ENCODE results near the gene P4HA3.
"Not testable (repeated sequence)": the region's sequence is repeated elsewhere in the genome, so short reads cannot be mapped to it uniquely, and the experiment has no call there.

Gene P4HA3

DNA sequence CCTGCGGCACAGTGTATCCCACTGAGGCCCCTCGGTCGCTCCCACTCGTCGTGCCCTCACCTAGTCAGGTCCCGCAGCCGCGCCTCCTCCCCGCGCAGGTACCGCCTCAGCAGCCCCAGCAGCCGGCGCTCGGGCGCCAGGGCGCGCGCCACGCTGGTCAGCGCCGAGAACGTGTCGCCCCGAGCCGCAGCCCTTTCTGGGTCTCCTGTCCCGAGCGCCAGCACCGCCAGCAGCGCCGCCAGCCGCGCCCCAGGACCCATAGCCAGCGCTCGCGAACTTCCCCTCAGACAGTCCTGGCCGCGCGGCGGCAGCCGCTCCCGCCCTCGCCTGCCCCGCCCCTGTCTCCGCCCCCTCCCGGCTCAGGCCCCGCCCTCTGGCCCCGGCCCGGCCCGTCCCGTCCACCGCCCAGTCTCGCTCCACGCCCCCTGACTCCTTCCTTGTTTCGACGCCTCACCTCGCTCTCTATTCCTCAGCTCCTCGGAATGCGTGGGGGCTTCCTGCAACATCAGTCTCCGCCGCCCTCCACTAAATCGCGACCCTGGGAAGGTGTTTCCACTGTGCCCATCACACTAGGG is at the start of gene P4HA3:
Gene P4HA3 (minus strand): TSS at position 289 of the 575 bp plus-strand sequence. CDS start 29 bp downstream, at position 260.
- DNase-seq = peak; percentile 38

DNA sequence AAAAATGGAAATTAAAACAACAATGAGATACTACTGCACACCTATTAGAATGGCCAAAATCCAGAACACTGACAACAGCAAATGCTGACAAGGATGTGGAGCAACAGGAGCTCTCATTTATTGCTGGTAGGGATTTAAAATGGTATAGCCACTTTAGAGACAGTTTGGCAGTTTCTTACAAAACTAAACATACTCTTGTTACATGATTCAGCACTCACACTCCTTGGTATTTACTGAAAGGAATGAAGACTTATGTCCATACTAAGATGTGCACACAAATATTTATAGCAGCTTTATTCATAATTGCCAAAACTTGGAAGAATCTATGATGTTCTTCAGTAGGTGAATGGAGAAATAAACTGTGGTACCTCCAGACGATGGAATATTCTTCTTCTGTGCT is 46.0 kb upstream of the P4HA3 start:
- DNase-seq = no peak

DNA sequence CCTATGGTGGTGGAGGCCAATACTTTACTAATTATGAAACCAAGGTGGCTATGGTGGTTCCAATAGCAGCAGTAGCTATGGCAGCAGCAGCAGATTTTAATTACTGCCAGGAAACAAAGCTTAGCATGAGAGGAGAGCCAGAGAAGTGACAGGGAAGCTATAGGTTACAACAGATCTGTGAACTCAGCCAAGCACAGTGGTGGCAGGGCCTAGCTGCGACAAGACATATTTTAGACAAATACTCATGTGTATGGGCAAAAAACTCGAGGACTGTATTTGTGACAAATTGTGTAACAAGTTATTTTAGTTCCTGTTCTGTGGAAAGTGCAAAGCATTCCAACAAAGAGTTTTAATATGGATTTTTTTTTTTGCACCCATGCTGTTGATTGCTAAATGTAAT is 44.2 kb upstream of the P4HA3 start:
- DNase-seq = no peak

DNA sequence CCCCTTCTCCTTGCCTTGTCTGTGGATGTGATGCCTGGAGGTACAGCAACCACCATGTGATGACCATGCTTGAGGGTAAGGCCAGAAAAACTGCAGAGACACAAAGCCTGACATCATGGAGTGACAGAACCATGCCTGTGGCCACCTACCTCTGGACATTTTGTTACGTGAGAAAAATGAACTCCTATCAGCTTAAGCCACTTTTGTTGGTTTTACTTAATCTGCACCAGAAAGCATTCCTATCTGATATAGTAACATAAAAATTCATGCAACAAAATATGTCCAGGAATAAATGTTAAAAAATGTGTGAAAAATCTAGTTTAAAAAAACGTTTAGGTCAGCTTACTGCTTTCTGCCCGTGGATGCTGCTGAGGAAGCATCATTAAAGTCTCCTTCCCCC is 42.6 kb upstream of the P4HA3 start:
- DNase-seq = no peak

DNA sequence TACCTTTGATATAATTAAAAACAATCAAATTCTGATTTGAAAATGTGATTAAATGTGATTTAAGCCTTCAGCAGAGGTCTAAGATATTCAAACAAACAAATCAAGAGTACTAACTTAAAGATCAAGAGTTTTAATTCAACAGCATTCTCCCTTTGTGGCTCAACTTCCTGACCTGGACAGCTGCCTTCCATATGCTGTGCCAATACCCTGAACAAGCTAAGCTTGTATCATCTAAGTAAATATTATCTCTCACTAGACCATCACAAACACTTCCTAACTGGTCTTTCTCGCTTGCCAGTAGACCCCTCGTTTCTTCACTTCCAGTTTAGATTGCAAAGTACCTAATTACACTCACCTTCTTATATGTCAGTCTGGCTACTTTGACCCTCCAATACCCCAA is 35.9 kb upstream of the P4HA3 start:
- no peak for DNase-seq

DNA sequence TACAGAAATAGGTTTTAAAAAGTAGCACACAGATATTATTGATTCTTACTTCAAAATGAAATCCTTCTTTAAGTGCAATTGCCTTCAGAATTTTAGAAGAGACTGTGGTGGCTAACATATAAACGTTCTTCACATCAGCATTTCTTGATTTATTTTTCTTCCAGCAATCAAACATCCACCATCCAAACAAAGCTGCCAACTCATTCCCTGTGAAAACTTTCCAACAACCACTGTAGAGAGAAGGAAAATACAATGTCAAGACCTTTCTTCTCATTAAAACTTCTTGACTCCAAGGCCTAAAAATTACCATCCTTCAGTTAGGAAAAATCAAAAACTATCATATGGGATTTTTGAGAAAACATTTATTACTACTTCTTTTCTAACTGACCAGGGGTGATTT is 34.0 kb upstream of the P4HA3 start:
- no peak for DNase-seq

DNA sequence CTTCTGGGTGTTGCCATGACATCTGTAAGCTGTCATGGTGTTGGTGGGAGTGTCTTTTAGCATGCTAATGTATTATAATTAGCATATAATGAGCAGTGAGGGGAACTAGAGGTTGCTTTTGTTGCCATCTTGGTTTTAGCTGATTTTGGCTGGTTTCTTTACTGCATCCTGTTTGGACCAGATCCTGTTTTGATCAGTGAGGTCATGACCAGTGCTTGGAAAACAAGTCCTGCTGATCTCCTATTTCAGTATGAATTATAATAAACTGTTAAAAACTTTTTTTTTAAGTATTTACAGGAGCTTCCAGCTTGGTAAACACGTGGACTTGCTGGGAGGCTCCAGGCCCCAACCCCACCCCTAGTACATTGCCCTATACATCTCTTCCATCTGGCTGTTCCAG is 30.5 kb upstream of the P4HA3 start:
- no peak for DNase-seq

DNA sequence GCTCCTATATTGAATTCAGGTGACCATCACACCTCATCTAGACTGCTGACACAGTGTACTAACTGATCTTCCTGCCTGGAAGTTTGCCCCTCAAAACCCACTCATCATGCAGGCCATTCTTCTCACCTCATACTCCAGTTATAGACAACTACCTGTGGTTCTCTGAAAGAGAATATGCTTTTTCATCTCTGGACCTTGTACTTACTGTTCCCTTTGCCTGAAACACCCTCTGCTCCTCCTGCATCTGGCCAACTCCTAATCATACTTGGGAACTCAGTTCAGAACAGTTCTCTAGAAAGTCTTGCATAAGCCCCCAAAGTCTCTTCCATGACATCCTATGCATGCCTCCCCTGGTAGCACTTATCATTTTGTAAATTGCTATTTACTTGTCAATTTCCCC is 28.2 kb upstream of the P4HA3 start:
- no peak for DNase-seq

DNA sequence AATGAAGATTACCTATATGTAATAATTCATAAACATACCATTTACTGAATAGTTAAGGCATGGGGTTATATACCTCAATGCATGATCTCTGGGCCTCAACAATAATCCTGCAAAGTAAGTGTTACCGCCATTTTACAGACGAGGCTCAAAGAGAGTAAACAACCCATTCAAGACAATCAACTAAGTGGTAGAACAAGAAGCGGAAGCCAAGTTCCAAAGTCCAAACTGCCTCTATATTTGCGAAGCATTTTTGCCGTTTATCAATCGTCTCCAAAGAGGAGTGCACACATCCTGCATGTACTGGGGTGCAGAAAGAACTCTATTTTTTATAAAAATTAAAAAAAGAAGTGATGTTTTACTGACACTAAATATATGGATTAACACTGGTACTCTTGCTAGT is 27.5 kb upstream of the P4HA3 start:
- no peak for DNase-seq

DNA sequence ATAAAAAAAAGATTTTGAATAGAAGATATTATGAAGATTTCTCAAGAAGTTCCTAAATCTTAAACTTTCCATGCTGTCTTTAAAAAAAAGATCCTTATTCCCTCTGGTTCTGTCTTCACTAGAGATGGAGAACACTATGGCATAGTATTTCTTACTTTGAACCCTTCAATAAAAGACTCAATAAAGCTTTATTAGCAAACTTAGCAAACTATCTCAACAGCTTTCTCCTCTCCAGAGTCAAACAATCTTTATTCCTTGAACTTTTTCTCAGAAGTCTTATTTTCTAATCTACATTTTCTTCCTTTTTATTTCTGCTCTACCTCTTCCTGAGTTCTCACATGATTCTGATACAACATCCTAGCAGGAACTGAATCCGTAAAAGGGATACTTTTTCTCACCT is 21.8 kb upstream of the P4HA3 start:
- no peak for DNase-seq

DNA sequence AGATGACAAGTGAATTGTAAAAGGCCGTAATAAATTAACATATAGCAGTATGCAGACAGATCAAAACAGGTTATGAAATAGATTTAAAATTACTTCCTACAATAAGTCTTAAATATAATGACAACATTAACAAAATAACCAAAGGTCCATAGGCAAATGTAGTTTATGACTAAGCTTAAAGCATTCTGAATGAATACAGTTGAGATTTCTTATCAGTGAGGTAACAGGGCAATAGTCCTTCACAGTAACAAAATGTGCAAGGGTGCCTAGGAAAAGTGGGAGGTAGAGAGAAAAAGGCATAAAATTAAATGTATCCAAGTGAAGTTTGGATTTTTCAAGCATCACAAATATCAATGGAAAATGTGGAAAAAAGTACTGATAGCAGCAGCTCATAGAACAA is 20.9 kb upstream of the P4HA3 start:
- DNase-seq = no peak

DNA sequence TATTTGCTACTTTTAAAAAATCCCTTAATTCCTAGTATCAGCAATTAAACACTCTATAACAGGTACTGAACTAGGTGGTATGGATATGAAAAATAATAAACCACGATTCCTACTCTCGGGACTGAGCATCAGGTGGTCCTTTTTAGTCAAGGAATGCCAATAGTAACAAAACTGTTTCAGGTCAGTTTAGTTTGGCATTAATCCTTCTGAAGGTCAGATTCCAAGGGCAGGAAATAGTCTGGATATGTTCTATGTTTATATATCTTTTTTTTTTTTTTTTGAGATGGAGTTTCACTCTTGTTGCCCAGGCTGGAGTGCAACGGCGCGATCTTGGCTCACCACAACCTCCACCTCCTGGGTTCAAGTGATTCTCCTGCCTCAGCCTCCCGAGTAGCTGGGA is 19.6 kb upstream of the P4HA3 start:
- not testable (repeated sequence) for DNase-seq

DNA sequence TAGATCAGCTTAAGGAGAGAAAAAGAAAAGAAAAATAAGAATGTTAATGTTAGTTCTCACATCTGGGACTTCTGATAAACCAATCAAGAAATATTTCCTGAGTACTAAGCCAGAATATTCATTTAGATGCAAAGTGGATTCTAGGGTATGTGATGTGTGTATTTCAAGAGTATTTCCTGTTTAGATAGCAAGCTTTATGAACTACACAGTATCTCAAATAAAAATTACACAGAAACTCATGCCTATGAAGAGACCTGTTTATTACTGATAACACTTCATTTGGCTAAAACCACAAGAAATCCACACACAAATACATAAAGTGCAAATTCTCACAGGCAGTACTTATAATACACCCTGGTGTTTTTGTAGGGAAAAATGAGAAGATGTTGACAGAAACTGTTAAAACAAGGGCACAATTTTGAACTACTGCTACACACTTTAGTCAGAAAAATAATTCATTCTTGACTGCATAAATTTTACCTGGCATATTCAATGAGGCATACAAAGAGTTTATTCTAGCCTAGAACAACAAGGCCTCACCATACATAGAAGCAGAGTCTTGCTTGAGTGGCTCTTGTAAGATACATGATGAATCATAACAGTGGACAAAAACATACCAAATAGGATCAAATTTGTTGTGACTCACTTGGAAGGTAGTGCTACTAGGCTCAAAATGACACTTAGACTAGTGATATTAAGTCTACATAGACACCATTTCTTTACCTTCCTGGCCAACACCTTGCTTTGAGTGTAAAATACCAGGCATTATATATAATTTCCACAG is 18.8 kb upstream of the P4HA3 start:
- no peak for DNase-seq

DNA sequence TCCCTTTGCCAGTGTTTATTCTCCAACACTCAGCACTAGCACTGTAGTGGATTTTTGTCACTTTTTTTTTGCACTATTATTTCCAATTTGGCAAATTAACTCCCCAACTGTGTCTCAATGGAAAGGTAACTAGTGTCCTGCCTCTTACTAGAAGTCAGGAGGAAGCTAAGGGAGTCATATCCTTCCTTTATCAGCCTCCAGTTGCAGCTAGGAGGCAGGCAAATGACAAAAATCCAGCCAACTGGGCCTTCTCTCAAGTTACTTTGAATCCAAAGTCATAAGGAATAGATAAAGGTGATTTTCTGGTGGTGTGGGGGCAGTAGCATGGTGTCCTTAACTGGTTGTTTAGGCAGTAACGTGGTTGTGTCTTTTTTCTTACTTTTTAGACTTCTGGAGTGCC is 15.6 kb upstream of the P4HA3 start:
- no peak for DNase-seq

DNA sequence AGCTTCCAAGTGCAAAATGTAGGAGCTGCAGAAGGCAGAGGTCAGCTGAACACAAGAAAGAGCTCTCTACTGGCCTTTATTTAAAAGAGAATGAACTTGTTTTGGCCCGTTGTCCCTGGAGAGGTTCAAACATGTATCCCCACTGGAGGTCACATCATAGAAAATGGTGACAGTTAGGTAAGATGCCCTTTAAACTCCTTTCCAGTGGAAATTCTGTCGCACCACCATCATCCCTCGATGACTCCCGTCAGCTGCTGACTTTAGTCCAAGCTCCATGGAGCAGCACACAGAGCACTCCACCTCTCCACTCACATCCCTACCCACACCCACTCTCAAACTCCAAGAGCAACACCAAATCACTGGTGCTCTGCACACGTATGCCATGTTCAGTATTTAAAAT is 15.2 kb upstream of the P4HA3 start:
- DNase-seq = no peak

DNA sequence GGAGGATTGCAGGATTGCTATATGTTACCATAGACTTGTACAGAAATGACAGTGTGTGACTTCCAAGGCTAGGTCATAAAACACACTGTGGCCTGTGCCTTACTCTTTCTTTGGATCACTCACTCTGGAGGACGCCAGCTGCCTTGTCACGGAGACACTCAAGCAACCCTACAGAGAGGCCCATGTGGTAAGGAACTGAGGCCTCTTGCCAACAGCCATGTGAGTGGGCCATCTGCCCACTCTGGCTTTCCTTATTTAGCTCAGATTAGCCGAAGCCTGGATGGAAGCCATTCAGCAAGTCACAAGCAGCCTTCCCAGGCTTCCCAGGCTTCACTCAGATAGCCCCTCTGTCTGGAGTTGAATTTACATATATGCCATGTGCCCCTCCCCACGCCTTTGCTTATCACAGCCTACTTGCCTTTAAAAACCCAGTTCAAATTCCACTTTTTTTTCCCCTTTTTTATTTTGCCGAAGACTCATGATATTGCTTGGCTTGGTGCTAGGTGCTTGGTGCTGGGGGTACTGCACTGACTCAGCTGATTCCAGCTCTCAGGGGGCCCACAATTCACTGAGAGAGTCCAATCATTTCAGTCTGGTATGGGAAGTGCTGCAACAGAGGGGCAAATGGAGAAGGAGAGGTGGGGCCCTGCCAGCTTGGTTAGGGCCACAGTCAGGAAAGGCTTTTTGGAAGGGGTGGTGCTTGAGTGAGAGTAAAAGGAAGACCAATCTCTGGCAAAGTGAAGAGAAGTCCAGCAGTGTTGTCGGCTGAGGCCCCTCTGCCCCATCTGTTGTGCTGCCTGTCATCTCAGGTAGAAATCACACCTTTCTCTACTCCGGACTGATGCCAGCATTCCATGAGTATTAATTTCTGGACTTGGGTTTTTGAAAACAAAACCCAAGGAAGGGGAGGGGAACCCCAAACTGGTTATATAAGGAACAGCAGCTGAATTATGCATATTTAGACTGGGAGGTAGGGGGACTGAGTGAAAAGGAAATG is 14.5 kb upstream of the P4HA3 start:
- DNase-seq = peak; percentile 78

DNA sequence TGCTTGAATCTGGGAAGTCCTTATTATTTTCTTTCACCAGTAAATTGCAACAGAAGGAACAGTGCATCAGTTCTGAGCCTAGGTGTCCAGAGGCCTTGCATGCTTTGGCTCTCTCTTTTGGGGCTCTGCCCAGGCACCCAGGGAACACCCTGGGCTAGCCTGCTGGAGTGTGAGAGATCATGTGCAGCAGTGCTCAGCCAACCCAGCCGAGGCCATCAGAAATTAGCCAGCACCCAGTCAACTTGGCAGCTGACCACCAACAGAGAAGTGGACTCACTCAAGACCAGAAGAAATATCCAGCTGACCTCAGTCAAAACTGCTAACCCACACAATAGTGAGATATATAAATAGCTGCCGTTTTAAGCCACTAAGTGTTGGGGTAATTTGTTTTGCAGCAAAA is 11.2 kb upstream of the P4HA3 start:
- no peak for DNase-seq

DNA sequence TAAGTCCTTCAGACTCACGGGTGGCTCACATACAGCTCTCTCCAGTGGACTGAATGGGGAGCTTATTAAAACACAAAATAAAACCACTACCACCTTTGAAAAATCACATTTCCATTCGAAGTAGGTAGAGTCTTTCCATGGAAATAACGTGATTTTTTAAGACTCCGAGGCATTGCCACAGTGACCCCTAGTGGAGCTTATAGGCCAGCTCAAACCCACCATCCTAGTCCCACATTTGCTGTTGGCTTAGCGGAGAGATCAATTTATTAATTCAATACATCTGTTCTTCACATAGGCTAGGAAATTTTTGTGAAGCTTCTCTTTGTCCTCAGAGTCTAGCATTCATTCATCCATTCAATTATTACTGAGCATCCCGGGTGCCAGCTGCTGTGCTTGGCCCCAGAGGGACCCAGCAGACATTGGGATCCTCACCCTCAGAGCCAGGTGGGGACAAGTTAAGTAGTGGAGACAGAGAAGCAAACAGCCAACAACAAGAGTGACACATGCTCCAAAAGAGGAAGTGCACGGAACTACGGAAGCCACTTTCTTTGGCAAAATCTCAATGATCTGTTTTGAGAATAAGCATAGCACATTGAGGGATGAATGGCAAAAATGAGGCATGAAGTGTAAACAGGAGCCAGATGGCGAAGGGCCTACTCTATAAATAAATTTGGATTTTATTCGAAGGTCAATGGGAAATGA is 10.2 kb upstream of the P4HA3 start:
- DNase-seq = peak; percentile 73

DNA sequence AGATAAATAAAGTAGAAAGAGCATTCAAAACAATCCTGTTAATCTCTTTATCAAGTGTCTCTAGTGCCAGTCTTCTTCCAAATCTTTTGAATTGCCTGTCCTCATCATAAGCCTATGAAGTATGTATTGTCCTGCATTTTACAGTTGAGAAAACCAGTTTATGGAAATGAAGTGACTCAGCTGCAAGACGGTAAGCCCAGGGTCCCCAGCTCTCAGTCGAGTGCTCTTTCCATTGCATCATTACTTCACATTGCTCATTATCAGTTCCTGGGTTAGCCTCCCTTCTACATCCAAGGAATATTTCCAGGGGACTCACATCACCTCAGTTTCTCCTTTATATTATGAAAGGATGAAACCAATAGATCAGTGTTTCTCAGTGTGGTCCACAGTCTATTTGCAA is 9.1 kb upstream of the P4HA3 start:
- DNase-seq = no peak

DNA sequence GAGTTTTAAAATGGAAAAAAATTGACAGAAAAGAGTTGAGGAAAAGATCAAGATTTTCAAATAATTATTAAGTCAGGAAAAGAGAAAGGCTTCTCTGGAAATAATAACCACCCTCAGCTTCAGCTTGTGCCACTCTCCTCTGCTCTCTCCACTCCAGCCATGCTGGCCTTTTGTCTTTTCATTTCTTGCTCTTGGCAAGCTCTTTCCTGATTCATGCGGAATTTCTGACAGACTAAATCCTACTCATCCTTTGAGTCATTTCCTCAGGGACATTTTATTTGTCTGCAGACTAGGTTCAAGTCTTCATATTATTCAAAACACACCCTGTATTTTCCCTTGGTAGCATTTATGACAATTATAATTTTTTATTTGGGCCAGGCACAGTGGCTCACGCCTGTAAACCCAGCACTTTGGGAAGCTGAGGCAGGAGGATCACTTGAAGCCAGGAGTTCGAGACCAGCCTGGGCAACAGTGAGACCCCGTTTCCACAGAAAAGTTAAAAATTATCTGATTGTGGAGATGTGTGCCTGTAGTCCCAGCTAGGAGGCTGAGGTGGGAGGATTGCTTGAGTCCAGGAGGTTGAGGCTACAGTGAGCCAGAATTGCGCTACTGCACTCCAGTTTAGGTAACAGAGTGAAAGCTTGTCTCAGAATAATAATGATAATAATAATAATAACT is 7.8 kb upstream of the P4HA3 start:
- no peak for DNase-seq

DNA sequence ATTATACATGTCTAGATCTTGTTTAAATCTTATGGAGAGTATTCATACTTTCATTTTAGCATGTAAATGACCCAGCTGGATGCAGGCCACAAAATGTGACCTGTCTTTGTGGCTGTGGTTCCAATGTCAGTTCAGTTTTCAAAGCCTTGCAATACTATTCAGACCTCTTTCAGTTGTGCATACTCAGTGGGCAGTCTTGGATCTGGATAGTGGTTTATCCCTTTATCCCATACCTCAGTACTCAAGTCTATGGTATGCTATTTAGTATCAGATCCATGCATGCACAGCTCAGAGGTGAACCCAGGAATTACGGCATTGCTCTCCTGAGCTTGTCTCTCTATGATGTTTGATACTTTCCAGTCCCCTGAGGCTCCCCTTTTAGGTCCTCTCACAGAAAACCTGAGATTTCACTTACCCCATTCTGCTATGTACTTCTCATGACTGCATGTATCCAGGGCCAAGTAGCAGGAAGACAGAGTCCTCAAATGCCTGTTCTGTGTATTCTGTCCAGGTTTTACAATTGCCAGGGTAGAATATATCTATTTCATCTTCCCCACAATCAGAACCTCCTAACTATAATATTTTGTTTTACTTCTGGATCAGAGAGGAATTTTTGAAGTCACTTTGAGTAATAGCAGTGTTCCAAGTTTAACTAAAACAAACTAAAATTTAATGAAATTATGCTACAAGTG is 6.9 kb upstream of the P4HA3 start:
- no peak for DNase-seq
